Uterus (tissue), 2 donors: ENCODE results near the gene RSPO4.

Experiments used
- POLR2A ChIP-seq, 2 donors: fragments of 450-650 bp; IDR thresholded peaks; one replicate each; pipeline ENCODE4 v1.6.1; 2016; ENCODE audit warnings: antibody characterized with exemption in 2 of 2, mild to moderate bottlenecking in 1 of 2, moderate library complexity in 1 of 2
- TF ChIP-seq, protein P1 (sequence below), 4 experiments: fragments of 200-600 bp in 2 of 4; fragments of 450-650 bp in 2 of 4; sonication (generic) in 2 of 4; IDR thresholded peaks; one replicate each; pipeline ENCODE4 v1.5.1; 2016 to 2019; ENCODE audit warnings: antibody characterized with exemption in 4 of 4, mild to moderate bottlenecking in 2 of 4, moderate library complexity in 1 of 4

DNA sequence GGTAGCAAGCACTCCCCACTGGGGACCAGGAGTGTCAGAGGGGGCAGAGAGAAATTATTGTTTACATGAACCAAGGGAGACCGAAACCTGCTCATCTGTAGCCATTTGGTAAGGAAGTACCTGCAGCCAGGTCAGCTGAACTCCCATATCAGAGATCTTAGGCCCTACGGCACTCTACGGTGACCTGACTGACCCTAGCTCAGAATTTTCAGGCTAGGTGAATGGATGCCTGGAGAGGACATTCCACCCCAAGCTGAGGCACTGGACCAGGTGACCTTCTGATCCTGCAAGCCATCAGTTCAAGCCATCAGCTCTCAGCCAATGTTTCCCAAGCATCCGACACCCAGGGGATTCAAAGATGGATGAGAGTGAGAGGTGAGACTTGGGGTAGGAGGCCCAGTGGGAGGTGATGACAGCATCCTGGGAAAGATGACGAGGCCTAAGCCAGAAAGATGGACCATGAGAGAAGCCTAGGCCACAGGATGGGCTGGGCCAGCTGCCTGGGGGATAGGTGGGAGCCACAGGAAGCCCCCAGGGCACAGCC, 88.7 kb downstream of the RSPO4 start:
- TF ChIP-seq, protein P1, sequence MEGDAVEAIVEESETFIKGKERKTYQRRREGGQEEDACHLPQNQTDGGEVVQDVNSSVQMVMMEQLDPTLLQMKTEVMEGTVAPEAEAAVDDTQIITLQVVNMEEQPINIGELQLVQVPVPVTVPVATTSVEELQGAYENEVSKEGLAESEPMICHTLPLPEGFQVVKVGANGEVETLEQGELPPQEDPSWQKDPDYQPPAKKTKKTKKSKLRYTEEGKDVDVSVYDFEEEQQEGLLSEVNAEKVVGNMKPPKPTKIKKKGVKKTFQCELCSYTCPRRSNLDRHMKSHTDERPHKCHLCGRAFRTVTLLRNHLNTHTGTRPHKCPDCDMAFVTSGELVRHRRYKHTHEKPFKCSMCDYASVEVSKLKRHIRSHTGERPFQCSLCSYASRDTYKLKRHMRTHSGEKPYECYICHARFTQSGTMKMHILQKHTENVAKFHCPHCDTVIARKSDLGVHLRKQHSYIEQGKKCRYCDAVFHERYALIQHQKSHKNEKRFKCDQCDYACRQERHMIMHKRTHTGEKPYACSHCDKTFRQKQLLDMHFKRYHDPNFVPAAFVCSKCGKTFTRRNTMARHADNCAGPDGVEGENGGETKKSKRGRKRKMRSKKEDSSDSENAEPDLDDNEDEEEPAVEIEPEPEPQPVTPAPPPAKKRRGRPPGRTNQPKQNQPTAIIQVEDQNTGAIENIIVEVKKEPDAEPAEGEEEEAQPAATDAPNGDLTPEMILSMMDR (IDR thresholded peaks at IDR 0.05), result no peak
- no peak for TF ChIP-seq POLR2A (IDR thresholded peaks at IDR 0.05)
